K562 treated with DMSO at 1 percent for 12 hours (cell line): ENCODE data around the gene CCT8L2. TPM values are rescaled to one million over a fixed set of nuclear protein-coding genes. Genes with fewer than 3 reads are reported as not detected.

Experiments
- total RNA-seq: library from RNA; unstranded; fragments of 300-600 nt; gene quantifications from 2 replicates; pipeline ENCODE4 v1.2.3, GENCODE V29; 2022; ENCODE audit not compliant: insufficient read depth

The CCT8L2 gene
- not detected in 2 replicates for total RNA-seq

DNA sequence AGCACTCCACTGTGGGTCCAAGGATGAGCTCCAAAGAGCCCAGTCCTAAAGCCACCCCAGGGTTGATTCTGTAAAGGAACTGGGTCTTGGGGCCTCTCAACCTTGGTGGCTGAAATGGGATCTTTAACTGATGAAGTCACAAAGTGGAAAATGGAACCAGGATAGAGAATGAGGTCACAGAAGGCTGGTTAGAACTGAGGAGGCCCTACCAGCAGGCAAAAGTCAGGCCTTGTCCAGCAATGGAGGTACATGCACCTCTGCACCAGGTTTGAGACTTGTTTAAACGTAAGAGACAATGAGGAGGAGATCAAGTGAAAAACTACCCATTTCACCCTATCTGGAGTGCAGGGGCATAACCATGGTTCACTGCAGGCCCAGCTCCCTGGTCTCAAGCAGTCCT lies at the start of gene CCT8L2:
CCT8L2 (minus strand) TSS at position 101 of the 400 bp plus-strand sequence. CDS start 260 bp downstream, outside the sequence.

Other genes starting within 250 kb of the CCT8L2 start
- 3.3 and 5.6 TPM in 2 replicates for gene XKR3, start 232.6 kb upstream of the CCT8L2 start, total RNA-seq